Right ventricle myocardium superior (tissue), 1 donor: ENCODE data around the gene TYSND1. TPM values are rescaled to one million over a fixed set of nuclear protein-coding genes. Genes with fewer than 3 reads are reported as not detected.

ENCODE experiments used
- ATAC-seq: fragments of 200-7000 bp; cut with Tn5 transposase; one replicate; pipeline ENCODE4 v1.9.1; 2020; ENCODE audit warnings: mild to moderate bottlenecking; ENCODE audit not compliant: poor library complexity
- DNase-seq: peaks from one replicate; pipeline ENCODE4 v3.0.0-alpha.2; 2020
- intact Hi-C: fragments of 100-400 bp; cut with DNase I; formaldehyde crosslinking; loops from one replicate; pipeline ENCODE4 v1.11.2; 2022
- total RNA-seq: library from RNA; stranded (reverse); fragmentation: NEBNext Ultra II Directional; extraction: Animal tissue kit (Norgen Biotek cat#: 25700); gene quantifications from one replicate; pipeline ENCODE4 v1.2.1, GENCODE V29; 2021
- donor health status: DM: no; HTN: yes; CAD: no; lungs with severe emphysema.

TYSND1 gene
- total RNA-seq, 1 donor from 2014 or later: 5.9 TPM

DNA sequence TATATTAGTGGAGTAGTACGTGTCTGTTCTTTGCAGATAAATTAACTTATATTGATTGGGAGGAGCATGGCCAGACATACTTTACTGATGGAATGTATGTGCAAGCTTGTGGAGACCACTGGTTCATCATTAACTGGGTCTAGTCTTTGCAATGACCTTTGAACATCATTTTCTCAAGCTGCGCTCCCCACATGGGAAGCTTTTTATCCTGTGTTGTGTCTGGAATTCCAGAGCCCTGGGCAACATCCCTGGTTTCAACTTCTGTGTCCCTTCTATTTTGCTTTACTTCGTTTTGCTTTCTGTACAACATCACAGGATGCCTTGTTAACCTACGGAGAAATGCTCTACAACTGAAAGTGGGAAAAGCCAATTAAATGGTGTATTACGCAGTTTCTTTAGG lies 55.5 kb downstream of the TYSND1 start:
- intact Hi-C loops: no loop called here
- DNase-seq: no peak
- no peak for ATAC-seq

DNA sequence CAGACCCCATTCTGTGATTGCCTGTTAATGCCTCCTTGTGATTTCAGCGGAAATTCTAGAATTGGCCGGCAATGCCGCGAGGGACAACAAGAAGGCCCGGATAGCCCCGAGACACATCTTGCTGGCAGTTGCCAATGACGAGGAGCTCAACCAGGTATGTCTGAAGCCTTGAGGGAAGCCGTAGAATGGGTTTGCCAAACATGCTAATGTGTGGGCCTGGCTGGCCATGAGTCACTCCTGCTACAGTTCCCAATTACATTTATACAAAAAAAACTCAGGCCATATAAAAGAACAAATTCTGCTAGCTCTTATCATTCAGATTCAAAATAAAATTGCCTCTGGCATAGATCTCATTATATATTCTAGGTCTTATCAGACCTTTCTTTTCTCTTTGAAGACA lies 56.5 kb downstream of the TYSND1 start:
- no peak for ATAC-seq
- no peak for DNase-seq
- intact Hi-C loops: no loop called here

DNA sequence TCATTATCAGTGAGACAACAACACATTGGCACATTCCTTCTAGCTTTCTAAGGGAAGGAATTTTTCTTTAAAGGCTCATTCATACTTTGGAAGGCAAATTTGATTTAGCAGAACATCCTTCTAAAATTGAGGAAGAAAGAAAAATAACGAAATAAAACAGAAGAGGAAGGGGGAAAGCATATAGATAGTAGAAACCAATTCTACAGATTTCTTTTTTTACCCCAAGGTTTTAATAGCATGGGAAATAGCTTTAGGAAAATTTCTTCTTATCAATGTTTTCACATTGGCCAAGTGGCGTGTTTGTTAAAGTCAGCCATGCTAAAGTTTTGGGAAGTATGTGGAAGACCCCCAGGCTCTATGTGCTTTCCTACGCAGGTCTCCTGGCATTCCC lies 58.2 kb downstream of the TYSND1 start:
- intact Hi-C loops: no loop called here
- ATAC-seq (no peak), DNase-seq (no peak)

Other genes starting within 250 kb of the TYSND1 start
- 13.2 TPM for gene MACROH2A2, start 93.9 kb downstream of the TYSND1 start, total RNA-seq
- 20.2 TPM for gene AIFM2, start 13.9 kb downstream of the TYSND1 start, total RNA-seq
- 72.7 TPM for gene SAR1A, start 23.8 kb upstream of the TYSND1 start, total RNA-seq
- 96.6 TPM for gene PPA1, start 86.7 kb upstream of the TYSND1 start, total RNA-seq
- 0.03 TPM for gene NPFFR1, start 137.3 kb upstream of the TYSND1 start, total RNA-seq
- 59.9 TPM for gene LRRC20, start 235.9 kb upstream of the TYSND1 start, total RNA-seq